ENCODE data around the gene GSKIP. TPM values are rescaled to one million over a fixed set of nuclear protein-coding genes. Genes with fewer than 3 reads are reported as not detected.

GSKIP gene
- total RNA-seq, 4 donors from 2014 or later = 9.9 to 23.2 (median 13.3) TPM

DNA sequence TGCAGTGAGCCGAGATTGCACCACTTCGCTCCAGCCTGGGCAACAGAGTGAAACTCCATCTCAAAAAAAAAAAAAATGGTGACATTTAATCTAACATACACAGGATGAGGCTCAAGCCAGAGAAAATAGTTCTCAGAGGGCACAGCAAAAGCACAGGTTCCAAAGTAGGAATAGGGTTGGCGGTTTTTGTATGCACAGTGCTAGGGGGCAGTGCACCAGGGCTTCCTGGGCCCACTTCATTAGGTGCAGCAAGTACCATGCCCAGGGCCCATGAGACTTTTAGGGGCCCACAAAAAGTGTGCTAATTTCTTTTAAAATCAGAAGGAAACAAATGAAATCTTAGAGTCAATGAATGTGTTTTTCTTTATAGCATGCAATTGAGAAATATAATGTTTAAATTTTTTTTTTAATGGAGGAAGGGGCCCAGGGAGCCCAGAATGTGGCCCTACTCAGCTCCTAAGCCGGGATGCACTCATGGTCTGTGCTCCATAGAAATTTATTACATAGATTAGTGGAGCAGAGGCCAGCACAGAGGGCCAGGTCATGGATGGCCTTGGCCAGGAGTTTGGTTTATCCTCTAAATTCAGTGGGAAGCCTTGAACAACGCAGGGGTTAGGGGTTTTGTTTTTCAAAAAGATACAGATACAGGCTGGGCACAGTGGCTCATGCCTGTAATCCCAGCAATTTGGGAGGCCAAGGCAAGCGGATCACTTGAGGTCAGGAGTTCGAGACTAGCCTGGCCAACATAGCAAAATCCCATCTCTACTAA lies 30.9 kb downstream of the GSKIP start:
- no peaks in the 10 kb centered on the region for H3K36me3 ChIP-seq
- no peaks in the 10 kb centered on the region for H3K9me3 ChIP-seq
- 82 to 87% methylated on average over 7 of the region's 7 CpGs for WGBS, 2 donors
- TF ChIP-seq POLR2A (IDR thresholded peaks at IDR 0.05) = no peak
- TF ChIP-seq, protein P1, sequence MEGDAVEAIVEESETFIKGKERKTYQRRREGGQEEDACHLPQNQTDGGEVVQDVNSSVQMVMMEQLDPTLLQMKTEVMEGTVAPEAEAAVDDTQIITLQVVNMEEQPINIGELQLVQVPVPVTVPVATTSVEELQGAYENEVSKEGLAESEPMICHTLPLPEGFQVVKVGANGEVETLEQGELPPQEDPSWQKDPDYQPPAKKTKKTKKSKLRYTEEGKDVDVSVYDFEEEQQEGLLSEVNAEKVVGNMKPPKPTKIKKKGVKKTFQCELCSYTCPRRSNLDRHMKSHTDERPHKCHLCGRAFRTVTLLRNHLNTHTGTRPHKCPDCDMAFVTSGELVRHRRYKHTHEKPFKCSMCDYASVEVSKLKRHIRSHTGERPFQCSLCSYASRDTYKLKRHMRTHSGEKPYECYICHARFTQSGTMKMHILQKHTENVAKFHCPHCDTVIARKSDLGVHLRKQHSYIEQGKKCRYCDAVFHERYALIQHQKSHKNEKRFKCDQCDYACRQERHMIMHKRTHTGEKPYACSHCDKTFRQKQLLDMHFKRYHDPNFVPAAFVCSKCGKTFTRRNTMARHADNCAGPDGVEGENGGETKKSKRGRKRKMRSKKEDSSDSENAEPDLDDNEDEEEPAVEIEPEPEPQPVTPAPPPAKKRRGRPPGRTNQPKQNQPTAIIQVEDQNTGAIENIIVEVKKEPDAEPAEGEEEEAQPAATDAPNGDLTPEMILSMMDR (IDR thresholded peaks at IDR 0.05) = no peak
- TF ChIP-seq EP300 (IDR thresholded peaks at IDR 0.05) = no peak
- peaks cover 0 to 13% (median 4%) of the 10 kb centered on the region in 4 donors for H3K4me1 ChIP-seq
- no peak overlapping the region for H3K27ac ChIP-seq
- no peaks in the 10 kb centered on the region for H3K27me3 ChIP-seq
- DNase-seq (ENCODE audit: low spot score in 2 of 2) = no peak
- H3K4me3 ChIP-seq = no peak overlapping the region

DNA sequence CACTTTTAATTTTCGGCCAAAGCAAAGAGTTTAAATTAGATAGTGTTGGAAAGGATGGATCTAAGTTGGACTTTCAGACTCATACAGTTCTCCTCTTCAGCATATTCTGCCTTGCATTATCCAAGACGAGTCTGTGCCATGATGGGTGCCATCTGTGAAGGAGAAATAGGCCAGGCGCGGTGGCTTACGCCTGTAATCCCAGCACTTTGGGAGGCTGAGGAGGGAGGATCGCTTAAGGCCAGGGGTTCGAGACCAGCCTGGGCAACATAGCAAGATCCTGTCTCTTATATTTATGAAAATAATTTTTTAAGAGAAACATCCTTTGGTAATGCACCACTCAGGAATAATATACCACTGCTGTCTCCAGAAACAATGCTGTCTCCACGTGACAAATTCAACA lies 35.1 kb downstream of the GSKIP start:
- Histone ChIP-seq H3K36me3 (no peaks in the 10 kb centered on the region), H3K4me3 (no peak overlapping the region), H3K4me1 (no peaks in the 10 kb centered on the region), H3K27ac (no peak overlapping the region), H3K27me3 (no peaks in the 10 kb centered on the region), H3K9me3 (no peaks in the 10 kb centered on the region)
- TF ChIP-seq, protein P1 (IDR thresholded peaks at IDR 0.05) = no peak
- TF ChIP-seq POLR2A (IDR thresholded peaks at IDR 0.05) (no peak), EP300 (IDR thresholded peaks at IDR 0.05) (no peak)
- DNase-seq (ENCODE audit: low spot score in 2 of 2) = no peak
- WGBS, 2 donors = 94% methylated on average over 8 of the region's 8 CpGs

DNA sequence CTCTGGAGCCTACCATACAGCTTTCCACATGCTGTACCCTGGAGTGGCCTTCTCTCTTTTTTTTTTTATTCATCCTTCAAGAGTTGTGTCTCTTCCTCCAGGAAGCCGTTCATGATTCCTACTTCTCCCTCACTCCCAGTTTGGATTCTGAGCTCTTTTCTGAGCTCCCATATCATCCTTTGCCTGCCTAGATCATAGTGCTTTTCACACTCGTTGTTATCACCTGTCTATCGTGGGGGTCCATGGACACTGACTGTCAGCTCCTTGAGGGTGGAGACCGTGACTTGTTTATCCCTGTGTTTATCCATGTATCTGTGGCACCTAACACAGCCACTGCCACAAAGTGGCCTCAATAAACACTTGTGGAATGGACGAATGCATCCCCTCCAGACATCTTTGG lies 35.6 kb downstream of the GSKIP start:
- no peak for DNase-seq (ENCODE audit: low spot score in 2 of 2)
- H3K9me3 ChIP-seq = no peaks in the 10 kb centered on the region
- H3K27me3 ChIP-seq = no peaks in the 10 kb centered on the region
- H3K4me3 ChIP-seq = no peak overlapping the region
- H3K36me3 ChIP-seq = no peaks in the 10 kb centered on the region
- no peak overlapping the region for H3K27ac ChIP-seq
- no peak for TF ChIP-seq EP300 (IDR thresholded peaks at IDR 0.05)
- TF ChIP-seq, protein P1 (IDR thresholded peaks at IDR 0.05) = no peak
- TF ChIP-seq POLR2A (IDR thresholded peaks at IDR 0.05) = no peak
- no peaks in the 10 kb centered on the region for H3K4me1 ChIP-seq
- 86% methylated on average over 5 of the region's 5 CpGs for WGBS, 2 donors

DNA sequence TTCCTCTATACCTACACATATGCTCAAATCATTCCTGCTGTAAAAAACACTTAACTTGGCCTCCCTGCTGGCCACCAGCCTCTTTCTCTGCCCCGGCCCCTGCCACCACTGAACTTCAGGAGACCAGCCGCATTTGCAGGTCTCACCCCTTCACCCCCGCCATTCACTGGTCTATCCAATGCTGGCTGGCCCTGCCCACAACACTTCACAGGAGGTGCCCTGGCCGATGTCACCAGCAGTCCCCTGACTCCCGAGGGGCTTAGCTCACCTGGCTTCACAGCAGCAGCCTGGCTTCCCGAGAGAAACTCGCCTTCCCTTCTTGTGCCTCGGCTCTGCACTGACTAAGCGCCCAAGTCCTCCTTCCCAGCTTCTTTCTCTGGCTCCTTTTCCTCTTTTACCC lies 36.1 kb downstream of the GSKIP start:
- WGBS, 2 donors = 74 to 79% methylated on average over 9 of the region's 9 CpGs
- Histone ChIP-seq H3K36me3 (no peaks in the 10 kb centered on the region), H3K4me3 (no peak overlapping the region), H3K9me3 (no peaks in the 10 kb centered on the region), H3K27ac (no peak overlapping the region), H3K27me3 (no peaks in the 10 kb centered on the region), H3K4me1 (no peaks in the 10 kb centered on the region)
- no peak for DNase-seq (ENCODE audit: low spot score in 2 of 2)
- TF ChIP-seq EP300 (IDR thresholded peaks at IDR 0.05) (no peak), POLR2A (IDR thresholded peaks at IDR 0.05) (no peak)

DNA sequence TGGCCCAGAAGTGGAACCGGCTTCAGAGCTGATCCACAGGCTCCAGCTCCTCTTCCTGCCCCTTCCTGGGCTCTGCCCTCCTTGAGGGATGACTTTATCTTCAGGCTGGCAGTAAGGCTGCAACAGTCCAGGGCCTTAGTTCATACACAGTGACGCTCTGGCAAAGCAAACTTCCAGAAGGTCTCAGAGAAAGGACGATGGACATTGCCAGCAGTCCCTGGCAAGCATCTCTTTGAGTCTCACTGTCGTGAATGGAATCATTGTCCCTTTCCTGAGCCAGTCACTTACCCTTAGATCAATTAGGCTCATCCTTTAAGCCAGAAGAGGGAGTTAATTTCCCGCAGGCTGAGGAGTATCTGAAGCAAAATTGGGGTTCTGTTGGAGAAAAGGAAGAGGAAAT lies 37.2 kb downstream of the GSKIP start:
- TF ChIP-seq, protein P1 (IDR thresholded peaks at IDR 0.05) = no peak
- no peak for TF ChIP-seq EP300 (IDR thresholded peaks at IDR 0.05)
- TF ChIP-seq POLR2A (IDR thresholded peaks at IDR 0.05) = no peak
- Histone ChIP-seq H3K36me3 (no peaks in the 10 kb centered on the region), H3K9me3 (no peaks in the 10 kb centered on the region), H3K27me3 (no peaks in the 10 kb centered on the region), H3K4me1 (no peaks in the 10 kb centered on the region), H3K27ac (no peak overlapping the region), H3K4me3 (no peak overlapping the region)
- WGBS, 2 donors = 58 to 63% methylated on average over 5 of the region's 5 CpGs
- no peak for DNase-seq (ENCODE audit: low spot score in 2 of 2)
